ENCODE results near the gene SLC25A12. TPM values are rescaled to one million over a fixed set of nuclear protein-coding genes. Genes with fewer than 3 reads are reported as not detected.

SLC25A12 gene
- polyA plus RNA-seq, 1 donor from 2014 or later = 122 TPM

- peak overlapping the region; percentile 86 for H2AFZ ChIP-seq (ENCODE audit: low read depth, low read length)
- no peaks in the 10 kb centered on the region for H4K20me1 ChIP-seq (ENCODE audit: insufficient read depth)
- H3K27ac ChIP-seq (ENCODE audit: low read length) = peak overlapping the region; percentile 77
- H3K36me3 ChIP-seq (ENCODE audit: insufficient read depth, low read length) = peaks cover 6% of the 10 kb centered on the region
- no peaks in the 10 kb centered on the region for H3K9me3 ChIP-seq (ENCODE audit: low read length)
- peak overlapping the region; percentile 81 for H3K9ac ChIP-seq (ENCODE audit: low read length)
- no peaks in the 10 kb centered on the region for H3K27me3 ChIP-seq (ENCODE audit: insufficient read depth, low read depth, low read length)
- H3K79me2 ChIP-seq (replicated peaks; ENCODE audit: insufficient read depth, low read length) = peaks cover 35% of the 10 kb centered on the region
- no peaks in the 10 kb centered on the region for H3K9me2 ChIP-seq (ENCODE audit: insufficient read depth, low read length)
- TF ChIP-seq MXI1 (conservative IDR thresholded peaks at IDR 0.05; ENCODE audit: poor library complexity, severe bottlenecking) = no peak
- TF ChIP-seq RAD21 (conservative IDR thresholded peaks at IDR 0.05) = no peak
- no peak for TF ChIP-seq CTCF (IDR thresholded peaks at IDR 0.05; ENCODE audit: poor library complexity, severe bottlenecking)
- TF ChIP-seq REST (IDR thresholded peaks at IDR 0.05; ENCODE audit: borderline replicate concordance) = no peak
- TF ChIP-seq EZH2 (IDR thresholded peaks at IDR 0.05; ENCODE audit: borderline replicate concordance, insufficient read depth, low read length, poor library complexity, severe bottlenecking) = no peak
- TF ChIP-seq POLR2AphosphoS5 (IDR thresholded peaks at IDR 0.05) = no peak
- no peak for TF ChIP-seq EP300 (conservative IDR thresholded peaks at IDR 0.05; ENCODE audit: poor library complexity, severe bottlenecking)
- no peak for TF ChIP-seq SMC3 (conservative IDR thresholded peaks at IDR 0.05; ENCODE audit: poor library complexity)
- no peak for TF ChIP-seq TAF1 (IDR thresholded peaks at IDR 0.05; ENCODE audit: low read depth)
- no peaks in the 10 kb centered on the region for H3F3A ChIP-seq (ENCODE audit: insufficient read depth, low read length, poor library complexity, severe bottlenecking)
- peak overlapping the region; percentile 91 for H3K4me2 ChIP-seq (ENCODE audit: low read length)
- H3K4me3 ChIP-seq (ENCODE audit: low read length) = peak overlapping the region; percentile 78
Observed at GRCh38 chr2:171893196-171893823, 734 bp downstream of the SLC25A12 start.

- no peaks in the 10 kb centered on the region for H4K20me1 ChIP-seq (ENCODE audit: insufficient read depth)
Observed at GRCh38 chr2:171889808-171890207, 4.2 kb downstream of the SLC25A12 start.

More at GRCh38 chr2:171889808-171890207, 4.2 kb downstream of the SLC25A12 start:
- H3K27me3 ChIP-seq (ENCODE audit: insufficient read depth, low read depth, low read length) = no peaks in the 10 kb centered on the region
- H3K4me2 ChIP-seq (ENCODE audit: low read length) = no peak overlapping the region
- no peaks in the 10 kb centered on the region for H3K9me2 ChIP-seq (ENCODE audit: insufficient read depth, low read length)
- H3K36me3 ChIP-seq (ENCODE audit: insufficient read depth, low read length) = peaks cover 6% of the 10 kb centered on the region
- H2AFZ ChIP-seq (ENCODE audit: low read depth, low read length) = no peak overlapping the region
- no peak overlapping the region for H3K27ac ChIP-seq (ENCODE audit: low read length)
- H3K9ac ChIP-seq (ENCODE audit: low read length) = no peak overlapping the region
- peaks cover 43% of the 10 kb centered on the region for H3K79me2 ChIP-seq (replicated peaks; ENCODE audit: insufficient read depth, low read length)
- H3F3A ChIP-seq (ENCODE audit: insufficient read depth, low read length, poor library complexity, severe bottlenecking) = no peaks in the 10 kb centered on the region
- no peaks in the 10 kb centered on the region for H3K9me3 ChIP-seq (ENCODE audit: low read length)
- TF ChIP-seq MXI1 (conservative IDR thresholded peaks at IDR 0.05; ENCODE audit: poor library complexity, severe bottlenecking) (no peak), RAD21 (conservative IDR thresholded peaks at IDR 0.05) (no peak), EP300 (conservative IDR thresholded peaks at IDR 0.05; ENCODE audit: poor library complexity, severe bottlenecking) (no peak), REST (IDR thresholded peaks at IDR 0.05; ENCODE audit: borderline replicate concordance) (no peak), POLR2AphosphoS5 (IDR thresholded peaks at IDR 0.05) (no peak), SMC3 (conservative IDR thresholded peaks at IDR 0.05; ENCODE audit: poor library complexity) (no peak), TAF1 (IDR thresholded peaks at IDR 0.05; ENCODE audit: low read depth) (no peak), EZH2 (IDR thresholded peaks at IDR 0.05; ENCODE audit: borderline replicate concordance, insufficient read depth, low read length, poor library complexity, severe bottlenecking) (no peak), CTCF (IDR thresholded peaks at IDR 0.05; ENCODE audit: poor library complexity, severe bottlenecking) (no peak)
- peak overlapping the region; percentile 22 for H3K4me3 ChIP-seq (ENCODE audit: low read length)

All from neural cell (in vitro differentiated cells).